Cerebellar cortex (tissue), 1 donor: ENCODE results near the gene THSD4.

Experiments used
- DNase-seq: peaks from one replicate; pipeline ENCODE4 v3.0.0-alpha.2; 2015; ENCODE audit warnings: low spot score

The THSD4 gene

DNA sequence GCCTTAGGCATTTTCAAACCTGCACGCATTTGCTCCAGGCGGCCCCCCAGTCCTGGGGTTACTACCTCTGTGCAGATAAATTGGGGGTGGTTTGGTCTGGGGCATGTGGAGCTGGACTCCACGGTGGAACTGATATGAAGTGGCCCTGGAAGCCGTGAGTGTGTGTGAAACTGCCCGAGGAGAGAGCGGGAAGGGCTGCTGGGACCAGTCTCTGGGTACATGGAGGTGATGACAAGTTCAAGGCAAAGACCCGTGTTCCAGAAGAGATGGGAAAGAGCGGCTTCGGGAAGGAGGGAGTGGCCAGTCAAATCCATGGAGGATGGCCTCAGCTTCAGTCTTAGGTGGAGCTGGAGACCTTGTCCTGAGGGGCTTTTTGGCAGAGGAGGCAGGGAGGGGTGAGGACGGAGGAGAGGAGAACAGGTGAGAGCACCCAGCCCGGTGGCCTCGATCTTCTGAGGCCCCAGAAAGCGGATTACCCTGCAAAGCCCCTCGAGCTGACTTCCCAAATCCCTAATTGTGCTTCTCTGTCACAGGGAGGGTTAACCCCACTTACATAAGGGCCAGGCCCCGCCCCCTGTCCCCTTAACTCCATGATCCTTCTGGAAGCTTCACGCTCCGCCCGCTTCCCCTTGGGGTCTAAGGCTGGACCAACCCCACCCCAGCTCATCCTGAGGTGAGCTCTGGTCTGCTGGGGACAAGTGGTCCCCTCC, 693.2 kb downstream of the THSD4 start:
- no peak for DNase-seq

DNA sequence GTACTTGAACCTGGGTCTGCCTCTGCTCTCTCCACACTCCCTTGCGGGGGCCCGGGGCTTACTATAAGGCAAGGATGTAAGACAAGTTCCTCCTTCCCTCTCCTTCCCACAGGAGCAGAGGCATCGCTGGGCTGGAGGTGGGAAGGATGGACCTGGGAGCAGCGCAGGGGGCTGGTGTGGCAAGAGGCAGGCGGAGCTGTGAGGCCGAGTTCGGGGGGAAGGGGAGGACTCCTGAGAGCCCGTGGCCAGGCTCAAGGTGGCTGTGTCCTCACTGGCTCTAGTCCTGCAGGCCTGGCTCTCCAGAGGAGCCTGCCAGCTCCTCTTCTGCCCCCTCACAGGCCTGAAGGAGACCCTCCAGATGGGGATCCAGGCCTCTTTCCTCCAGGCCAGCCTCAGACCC, 694.1 kb downstream of the THSD4 start:
- DNase-seq, result no peak

DNA sequence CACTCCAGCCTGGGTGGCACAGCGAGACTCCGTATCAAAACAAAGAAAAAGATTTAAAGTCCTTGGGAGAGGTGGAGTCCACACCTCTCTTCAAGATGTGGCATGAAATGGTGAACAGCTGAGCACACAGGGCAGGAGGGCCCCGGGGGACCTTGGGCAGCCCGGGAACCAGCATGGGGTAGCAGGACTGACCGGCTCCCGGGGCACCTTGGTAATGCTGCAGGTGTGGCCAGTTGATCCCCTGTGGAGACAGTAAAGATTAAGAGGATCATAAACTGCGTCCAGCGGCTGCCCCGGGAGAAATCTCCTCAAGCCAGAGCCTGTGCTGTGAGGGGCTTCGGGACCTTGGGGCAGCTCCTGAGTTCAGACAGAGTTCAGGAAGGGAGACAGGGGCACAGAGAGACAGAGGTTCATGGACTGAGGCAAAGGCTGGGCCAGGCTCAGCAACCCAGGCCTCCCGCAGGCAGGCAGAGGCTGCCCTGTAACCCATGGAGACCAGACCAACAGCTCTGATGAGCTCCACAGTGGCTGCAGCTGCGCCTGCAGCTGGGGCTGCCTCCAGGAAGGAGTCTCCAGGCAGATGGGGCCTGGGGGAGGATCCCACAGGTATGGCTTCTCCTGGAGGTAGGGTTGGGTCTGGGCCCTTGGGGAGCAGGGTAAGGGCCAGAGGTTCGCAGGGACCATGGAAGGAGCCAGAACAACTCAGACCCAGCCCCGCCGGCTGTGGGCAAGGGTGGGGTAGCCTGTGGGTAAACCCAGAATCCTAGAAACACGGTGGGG, 695.2 kb downstream of the THSD4 start, which contains the start of gene NR2E3:
Gene NR2E3, plus strand, starts transcription at position 299 of the 780 bp plus-strand sequence. Its CDS starts 190 bp downstream, at position 489.
- DNase-seq, result no peak

DNA sequence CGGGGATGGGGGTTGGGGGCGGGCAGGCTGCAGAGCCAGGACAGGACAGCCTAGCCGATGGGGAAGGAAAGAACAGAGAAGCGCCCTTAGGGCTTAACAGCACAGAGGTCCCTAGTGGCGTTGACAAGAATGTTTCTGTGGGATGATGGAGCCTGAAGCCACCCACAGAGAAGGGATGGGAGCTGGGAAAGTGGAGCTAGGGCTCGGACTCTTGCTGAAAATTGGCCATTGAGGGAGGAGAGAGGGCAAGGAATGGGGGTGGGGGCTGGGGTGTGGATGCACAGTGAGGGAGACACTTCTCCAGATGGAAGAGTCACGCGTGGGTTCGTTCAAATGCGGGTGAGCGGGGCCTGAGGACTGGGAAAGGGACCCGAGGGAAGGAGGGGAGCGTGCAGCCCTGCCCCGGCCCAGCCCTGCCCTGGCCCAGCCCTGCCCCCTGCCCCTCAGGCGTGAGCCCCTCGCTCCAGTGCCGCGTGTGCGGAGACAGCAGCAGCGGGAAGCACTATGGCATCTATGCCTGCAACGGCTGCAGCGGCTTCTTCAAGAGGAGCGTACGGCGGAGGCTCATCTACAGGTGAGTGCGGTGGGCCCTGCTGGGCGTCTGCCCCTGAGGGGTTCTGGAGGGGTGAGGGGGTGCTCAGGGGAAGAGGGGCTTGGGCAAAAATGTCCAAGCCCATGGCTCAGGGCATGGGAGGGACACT, 695.9 kb downstream of the THSD4 start:
- no peak for DNase-seq

DNA sequence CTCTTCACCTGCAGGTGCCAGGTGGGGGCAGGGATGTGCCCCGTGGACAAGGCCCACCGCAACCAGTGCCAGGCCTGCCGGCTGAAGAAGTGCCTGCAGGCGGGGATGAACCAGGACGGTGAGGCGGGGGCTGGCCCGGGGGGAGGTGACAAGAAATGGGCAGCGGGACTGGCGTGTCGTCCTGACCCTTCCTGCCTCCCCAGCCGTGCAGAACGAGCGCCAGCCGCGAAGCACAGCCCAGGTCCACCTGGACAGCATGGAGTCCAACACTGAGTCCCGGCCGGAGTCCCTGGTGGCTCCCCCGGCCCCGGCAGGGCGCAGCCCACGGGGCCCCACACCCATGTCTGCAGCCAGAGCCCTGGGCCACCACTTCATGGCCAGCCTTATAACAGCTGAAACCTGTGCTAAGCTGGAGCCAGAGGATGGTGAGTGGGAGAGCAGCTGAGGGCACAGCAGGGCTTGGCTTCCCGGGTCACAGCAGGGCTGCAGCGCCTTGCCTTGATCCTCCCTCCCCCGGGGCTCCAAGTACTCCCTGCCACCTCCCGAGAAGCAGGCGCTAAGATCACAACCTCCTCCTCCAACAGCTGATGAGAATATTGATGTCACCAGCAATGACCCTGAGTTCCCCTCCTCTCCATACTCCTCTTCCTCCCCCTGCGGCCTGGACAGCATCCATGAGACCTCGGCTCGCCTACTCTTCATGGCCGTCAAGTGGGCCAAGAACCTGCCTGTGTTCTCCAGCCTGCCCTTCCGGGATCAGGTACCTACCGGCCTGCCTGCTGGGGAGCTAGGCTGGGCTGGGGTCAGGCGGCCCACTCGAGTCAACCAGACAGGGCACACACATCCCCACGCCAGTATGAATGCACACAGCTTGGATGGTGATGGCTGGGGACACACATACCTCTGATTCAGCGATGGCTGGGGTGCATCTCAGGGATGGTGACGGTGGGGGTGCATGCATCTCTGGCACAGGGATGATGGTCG, 696.8 kb downstream of the THSD4 start:
- no peak for DNase-seq

DNA sequence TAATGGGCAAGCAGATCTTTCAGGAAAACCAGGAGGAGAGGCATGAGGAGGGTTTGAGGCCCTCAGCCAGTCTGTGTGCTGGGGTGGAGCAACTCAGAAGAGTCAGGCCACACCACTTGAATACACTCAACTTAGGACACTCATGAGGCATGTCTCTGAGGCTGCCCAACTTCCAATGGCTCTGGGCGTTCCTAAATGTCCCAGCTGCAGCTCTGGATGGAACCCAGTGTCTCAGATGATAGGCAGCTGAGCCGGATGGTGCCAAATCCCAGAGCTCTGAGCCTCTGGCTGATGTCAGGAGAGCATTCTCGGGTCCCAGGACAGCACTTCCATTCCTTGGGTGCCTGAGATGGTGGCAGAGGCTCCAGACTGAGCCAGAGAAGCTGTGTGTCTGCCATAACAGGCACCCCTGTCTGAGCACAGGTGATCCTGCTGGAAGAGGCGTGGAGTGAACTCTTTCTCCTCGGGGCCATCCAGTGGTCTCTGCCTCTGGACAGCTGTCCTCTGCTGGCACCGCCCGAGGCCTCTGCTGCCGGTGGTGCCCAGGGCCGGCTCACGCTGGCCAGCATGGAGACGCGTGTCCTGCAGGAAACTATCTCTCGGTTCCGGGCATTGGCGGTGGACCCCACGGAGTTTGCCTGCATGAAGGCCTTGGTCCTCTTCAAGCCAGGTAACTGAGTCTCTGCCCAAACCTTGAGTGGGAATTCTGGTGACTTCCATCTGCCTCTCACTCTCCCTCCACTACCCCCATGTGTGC, 697.9 kb downstream of the THSD4 start:
- no peak for DNase-seq

DNA sequence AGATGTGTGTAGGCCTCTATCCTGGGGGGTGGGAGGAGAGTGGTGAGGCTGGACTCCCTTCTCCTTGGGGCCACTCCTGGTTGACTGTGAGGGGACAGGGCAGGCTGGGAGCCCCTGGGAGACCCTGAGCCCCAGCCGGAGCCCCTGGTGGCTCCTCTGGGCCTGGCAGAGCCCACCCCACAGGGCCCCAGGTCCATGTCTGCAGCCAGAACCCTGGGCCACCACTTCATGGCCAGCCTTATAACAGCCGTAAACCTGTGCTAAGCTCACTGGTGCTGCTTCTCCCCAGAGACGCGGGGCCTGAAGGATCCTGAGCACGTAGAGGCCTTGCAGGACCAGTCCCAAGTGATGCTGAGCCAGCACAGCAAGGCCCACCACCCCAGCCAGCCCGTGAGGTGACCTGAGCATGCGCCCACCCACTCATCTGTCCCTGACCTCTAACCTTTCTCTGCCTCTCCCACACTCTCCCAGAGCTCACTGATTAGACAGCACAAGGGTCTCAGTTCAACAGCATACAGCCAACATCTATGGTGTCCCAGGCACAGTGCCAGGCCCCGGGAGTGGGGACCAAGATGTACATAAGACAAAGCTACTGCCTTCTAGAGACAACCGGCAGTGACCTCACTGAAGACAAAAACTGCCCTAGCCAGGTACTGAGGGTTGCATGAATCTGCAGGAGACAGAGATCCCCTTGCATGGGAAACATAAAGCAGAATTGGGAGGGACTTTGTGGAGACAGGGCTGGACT, 698.6 kb downstream of the THSD4 start:
- DNase-seq, result no peak

DNA sequence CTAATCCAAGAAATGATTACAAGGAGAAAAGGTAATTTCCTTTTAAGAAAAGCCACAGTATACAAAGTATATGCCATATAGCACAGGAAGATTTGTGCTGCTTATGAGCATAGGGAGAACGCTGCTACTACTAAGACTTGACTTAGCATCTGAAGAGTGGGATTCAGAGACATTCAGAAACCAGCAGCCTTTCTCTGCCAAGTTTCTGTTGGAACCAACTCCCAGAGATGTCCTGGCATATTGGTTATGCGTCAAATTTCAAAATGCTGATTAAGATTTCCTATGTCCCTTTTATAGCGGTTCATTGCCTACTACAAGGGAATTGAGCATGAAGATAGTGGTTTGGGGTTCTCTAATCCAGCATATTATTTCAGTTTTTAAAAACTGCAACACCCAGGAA, 700.0 kb downstream of the THSD4 start:
- DNase-seq, result no peak

DNA sequence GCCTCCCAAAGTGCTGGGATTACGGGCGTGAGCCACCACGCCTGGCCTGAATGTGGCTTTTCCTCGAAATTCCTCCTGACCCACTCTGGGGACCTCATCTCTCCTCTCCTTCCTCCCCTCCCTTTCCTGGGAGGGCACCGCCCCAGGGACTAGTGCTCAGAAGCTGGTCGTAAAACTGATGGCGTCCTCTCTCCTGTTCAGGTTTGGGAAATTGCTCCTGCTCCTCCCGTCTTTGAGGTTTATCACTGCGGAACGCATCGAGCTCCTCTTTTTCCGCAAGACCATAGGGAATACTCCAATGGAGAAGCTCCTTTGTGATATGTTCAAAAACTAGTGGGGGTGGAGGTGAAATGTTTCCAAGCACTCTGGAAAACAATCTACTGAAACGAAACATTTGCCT, 702.1 kb downstream of the THSD4 start:
- DNase-seq, result no peak

DNA sequence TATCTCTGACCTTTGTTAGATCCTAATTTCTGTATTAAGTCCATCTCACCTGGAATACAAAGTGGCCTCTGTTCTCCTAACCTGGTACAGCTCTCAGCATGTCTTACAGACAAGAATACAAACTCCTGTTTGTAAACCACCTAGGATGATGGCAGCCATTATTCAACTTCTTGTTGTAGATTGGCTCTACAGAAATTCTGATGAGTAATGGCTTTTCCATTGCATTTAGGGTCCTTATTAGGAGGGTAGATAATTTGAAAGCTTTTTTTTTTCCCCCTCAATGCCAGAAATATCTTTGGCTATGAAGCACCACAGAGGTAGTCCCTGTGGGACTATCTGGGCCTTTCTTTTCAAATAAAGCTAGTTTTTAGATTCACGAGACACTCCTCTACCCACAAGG, 704.9 kb downstream of the THSD4 start:
- DNase-seq, result no peak

DNA sequence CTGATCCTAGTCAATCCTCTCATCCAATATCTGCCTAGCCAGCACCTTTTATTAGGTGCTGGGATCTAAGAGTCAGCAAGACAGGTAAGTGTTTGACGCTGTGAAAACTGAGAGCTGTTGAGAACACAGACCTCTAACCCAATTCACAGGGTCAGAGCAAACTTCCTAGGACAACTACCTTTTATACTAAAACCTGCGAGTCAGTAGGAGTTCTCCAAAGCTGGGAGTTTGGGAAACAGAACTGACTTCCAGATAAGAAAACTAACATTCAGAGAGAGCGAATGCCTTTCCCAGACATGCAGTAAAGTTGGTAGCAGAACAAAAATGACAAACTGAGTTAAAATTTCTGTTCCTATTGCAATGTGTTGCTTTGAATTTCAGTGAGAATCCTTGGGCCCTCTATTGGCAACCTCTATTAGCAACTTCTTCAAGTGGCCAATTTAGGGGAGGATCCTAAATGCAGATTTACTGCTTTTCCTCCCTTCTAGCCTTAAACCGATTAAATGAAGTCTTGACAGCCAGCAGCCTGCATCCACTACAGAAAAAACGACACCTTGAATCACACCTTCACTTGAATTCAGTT, 706.4 kb downstream of the THSD4 start:
- no peak for DNase-seq

DNA sequence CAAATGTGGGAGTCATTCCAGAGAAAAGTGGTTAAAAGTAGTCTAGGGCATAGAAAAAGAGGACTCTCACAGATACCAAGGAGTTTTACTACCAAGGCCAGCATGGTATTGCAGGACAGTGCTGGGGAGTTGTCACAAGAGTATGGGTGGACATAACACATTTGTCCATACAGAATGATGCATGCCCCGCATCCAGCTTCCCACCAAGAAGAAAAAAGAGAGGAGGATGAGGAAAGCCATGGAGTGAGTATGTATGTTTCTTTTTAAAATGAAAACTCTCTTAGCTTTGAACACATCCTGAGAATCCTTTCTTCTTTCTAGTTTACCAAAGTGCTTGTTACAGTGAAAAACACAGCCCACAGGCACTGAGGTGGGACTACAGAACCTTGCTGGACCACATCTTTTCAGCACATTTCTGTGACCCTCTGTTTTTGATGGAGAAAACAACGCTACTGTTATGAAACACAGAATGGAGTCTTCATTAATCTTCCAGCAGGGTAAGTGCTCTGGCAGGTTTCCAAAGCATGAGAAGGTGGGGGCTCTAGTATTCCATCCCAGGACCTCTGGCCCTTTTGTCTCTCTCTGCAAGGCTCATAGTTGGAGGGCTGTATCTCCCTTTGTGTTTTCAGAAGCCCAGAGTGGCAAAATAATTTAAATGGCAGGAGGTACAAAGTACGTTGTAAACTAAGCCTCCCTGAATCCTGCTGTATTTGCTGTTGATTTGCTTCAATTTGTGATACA, 707.8 kb downstream of the THSD4 start:
- DNase-seq, result no peak

DNA sequence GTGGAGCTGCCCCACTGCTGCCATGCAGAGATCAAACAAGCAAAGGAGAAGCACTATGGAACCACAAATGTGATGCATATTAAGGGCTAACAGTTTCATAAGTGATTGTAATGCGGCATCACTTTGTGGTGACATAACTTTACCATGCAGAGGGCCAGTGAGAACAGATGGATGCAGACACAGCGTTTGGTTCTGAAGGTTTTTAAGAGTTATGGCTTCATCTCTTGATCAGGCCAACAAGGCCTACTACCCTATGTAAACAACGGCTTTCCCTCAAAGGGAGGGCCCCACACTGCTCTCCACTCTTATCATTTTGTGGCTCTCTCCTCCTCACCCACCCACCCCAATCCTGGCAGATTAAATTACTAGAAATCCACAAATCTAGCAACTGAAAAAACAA, 708.5 kb downstream of the THSD4 start:
- DNase-seq, result no peak

DNA sequence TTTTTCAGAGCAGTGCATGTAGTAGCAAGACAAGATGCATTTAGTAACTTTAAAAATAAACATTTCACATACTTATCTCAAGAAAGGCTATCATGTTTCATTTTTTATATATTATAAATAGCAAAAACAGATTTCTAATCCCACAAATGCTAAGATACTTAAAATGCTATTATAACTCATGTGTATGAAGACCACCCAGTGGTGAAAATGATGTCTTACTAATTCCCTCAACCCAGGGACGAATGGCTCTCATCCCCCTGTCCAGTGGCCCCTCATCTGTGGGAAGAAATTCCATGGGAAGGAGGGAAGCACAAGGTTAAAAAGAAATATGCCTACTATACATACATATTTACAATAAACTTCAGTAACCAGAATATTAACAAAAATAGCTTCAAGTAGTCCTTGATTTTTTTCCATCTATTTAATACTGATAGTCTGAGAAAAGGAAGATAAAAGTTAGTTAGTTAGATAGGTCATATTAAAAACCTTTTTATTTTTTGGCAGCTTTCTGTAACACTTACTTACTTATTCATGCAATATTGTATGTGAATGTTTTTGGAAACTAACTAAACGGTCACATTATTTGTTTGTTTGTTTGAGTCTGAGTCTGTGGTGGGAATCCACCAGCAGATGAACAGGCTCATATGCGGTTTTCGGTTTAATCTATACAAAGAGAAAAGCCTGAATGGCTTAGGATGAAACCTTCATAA, 709.9 kb downstream of the THSD4 start:
- DNase-seq, result no peak

DNA sequence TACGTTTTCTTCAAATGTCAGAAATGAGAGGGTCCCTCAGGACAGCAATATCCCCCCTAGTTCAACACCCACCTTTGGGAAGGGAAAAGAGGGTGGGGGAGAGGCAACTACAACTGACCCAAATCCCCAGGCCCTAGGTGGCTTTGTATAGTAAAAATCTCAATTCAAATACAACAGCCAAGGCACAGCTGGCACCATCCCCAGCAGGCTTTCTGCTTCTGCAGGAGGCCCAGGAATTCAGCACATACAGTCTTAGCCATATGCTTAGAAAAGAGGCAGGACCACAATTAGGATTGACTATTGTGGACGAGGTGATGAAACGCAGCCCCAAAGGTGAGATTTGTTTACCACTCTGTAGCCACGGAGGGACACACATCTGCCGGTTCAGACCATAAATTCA, 710.9 kb downstream of the THSD4 start:
- no peak for DNase-seq

DNA sequence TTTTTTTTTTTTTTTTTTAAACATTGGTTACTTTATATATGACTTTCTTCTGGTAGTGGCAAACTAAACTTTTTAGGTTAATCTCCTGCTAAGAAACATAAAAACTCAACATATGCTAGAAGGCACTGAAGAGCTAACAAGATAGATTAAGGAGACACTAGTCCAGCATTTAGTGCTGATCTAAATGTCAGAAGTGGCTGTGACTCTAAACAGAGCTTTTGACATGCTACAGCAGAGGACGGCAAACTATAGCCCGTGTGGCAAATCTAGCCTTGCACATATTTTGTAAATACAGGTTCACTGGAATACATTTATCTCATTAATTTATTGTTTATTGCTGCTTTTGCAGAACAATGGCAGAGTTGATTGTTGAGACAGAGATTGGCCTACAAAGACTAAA, 715.7 kb downstream of the THSD4 start:
- DNase-seq, result no peak
